CD4-positive, alpha-beta T cell (primary cell): ENCODE results near the gene RBM20. TPM values are rescaled to one million over a fixed set of nuclear protein-coding genes. Genes with fewer than 3 reads are reported as not detected.

Experiments
- ATAC-seq: fragments of 200-7000 bp; cut with Tn5 transposase; one replicate; pipeline ENCODE4 v1.10.0; 2022; ENCODE audit warnings: mild to moderate bottlenecking; ENCODE audit not compliant: poor library complexity
- CTCF ChIA-PET: fragments of 350-600 bp; sonication (Branson Sonifier 250); formaldehyde crosslinking; loops from one replicate; lab custom pipeline; 2021; ENCODE audit warnings: antibody characterized with exemption, inconsistent platforms; lab: Charles Lee
- POLR2A ChIA-PET: fragments of 350-600 bp; sonication (Branson Sonifier 250); formaldehyde crosslinking; loops from one replicate; lab custom pipeline; 2021; ENCODE audit warnings: antibody characterized with exemption, inconsistent platforms; lab: Charles Lee
- DNase-seq, 14 experiments: peaks; one replicate each; pipeline ENCODE4 v3.0.0-alpha.2; 2013 to 2020; ENCODE audit warnings: mixed read lengths in 2 of 14
- H3K27ac ChIP-seq, 2 donors: one replicate each; pipeline versions ENCODE4 v1.5.1 to v1.7.0; 2013; ENCODE audit warnings: low read length in 2 of 2, low read depth in 1 of 2, mild to moderate bottlenecking in 1 of 2
- H3K27me3 ChIP-seq, 2 experiments: 1 replicate in 1 of 2; 2 replicates in 1 of 2; pipeline versions ENCODE4 v1.6.1 to v1.7.0; 2013; ENCODE audit warnings: low read length in 2 of 2, control low read depth in 1 of 2, mild to moderate bottlenecking in 1 of 2, moderate library complexity in 1 of 2; ENCODE audit not compliant: insufficient read depth in 2 of 2, control insufficient read depth in 1 of 2
- H3K36me3 ChIP-seq: one replicate; pipeline ENCODE4 v1.6.1; 2013; ENCODE audit warnings: low read length, control low read depth; ENCODE audit not compliant: insufficient read depth
- H3K4me1 ChIP-seq: one replicate; pipeline ENCODE4 v1.6.1; 2013; ENCODE audit warnings: low read length, control low read depth; ENCODE audit not compliant: insufficient read depth
- H3K4me3 ChIP-seq: one replicate; pipeline ENCODE4 v1.5.1; 2013; ENCODE audit warnings: mild to moderate bottlenecking, low read length, moderate library complexity
- H3K9me3 ChIP-seq, 2 experiments: 1 replicate in 1 of 2; 2 replicates in 1 of 2; pipeline versions ENCODE4 v1.6.1 to v1.7.0; 2013; ENCODE audit warnings: low read length in 2 of 2, mild to moderate bottlenecking in 2 of 2, control low read depth in 1 of 2, moderate library complexity in 1 of 2; ENCODE audit not compliant: control insufficient read depth in 1 of 2, insufficient read depth in 1 of 2
- H3K27ac Mint-ChIP-seq: one replicate; pipeline ENCODE4 v1.8.0; 2020; ENCODE audit warnings: mixed read lengths
- H3K27me3 Mint-ChIP-seq: one replicate; pipeline ENCODE4 v1.8.0; 2021; ENCODE audit warnings: mixed read lengths
- H3K36me3 Mint-ChIP-seq: one replicate; pipeline ENCODE4 v1.8.0; 2021; ENCODE audit warnings: low read depth, mixed read lengths
- H3K4me1 Mint-ChIP-seq: one replicate; pipeline ENCODE4 v1.8.0; 2021; ENCODE audit warnings: low read depth, mixed read lengths
- H3K4me3 Mint-ChIP-seq: one replicate; pipeline ENCODE4 v1.8.0; 2020; ENCODE audit warnings: mild to moderate bottlenecking, mixed read lengths
- H3K9me3 Mint-ChIP-seq: one replicate; pipeline ENCODE4 v1.8.0; 2020; ENCODE audit warnings: mixed read lengths
- intact Hi-C, 2 experiments: fragments of 100-400 bp; cut with DNase I in 1 of 2; cut with micrococcal nuclease in 1 of 2; formaldehyde crosslinking; loops; one replicate each; pipeline versions ENCODE4 v1.15.1 to v1.9.0; 2023 to 2025; cut with DNase I, micrococcal nuclease
- total RNA-seq, 174 experiments: library from RNA in 2 of 174; stranded (reverse) in 2 of 174; gene quantifications; one replicate each; pipeline ENCODE4 v1.2.3 and lab custom pipeline; 2021 to 2026
- TF ChIP-seq, protein P1 (sequence below): fragments of 200-600 bp; IDR thresholded peaks from one replicate; pipeline ENCODE4 v1.8.0; 2022; ENCODE audit warnings: antibody characterized with exemption, mild to moderate bottlenecking

RBM20 gene
- total RNA-seq, 2 experiments from 2014 or later = 0.91 to 1.1 TPM

- CTCF ChIA-PET = interaction anchor here (1.2 to 1.7 kb wide), 2 partner anchors 14 to 23 kb away, joined by 3 to 4 read pairs; no protein-coding TSS in a partner anchor
- Mint-ChIP-seq H3K9me3 (no peaks in the 10 kb centered on the region), H3K27ac (peak overlapping the region; percentile 79), H3K4me3 (peak overlapping the region; percentile 73), H3K4me1 (peaks cover 51% of the 10 kb centered on the region), H3K27me3 (no peaks in the 10 kb centered on the region), H3K36me3 (no peaks in the 10 kb centered on the region)
- no peak overlapping the region for H3K4me3 ChIP-seq
- TF ChIP-seq, protein P1, sequence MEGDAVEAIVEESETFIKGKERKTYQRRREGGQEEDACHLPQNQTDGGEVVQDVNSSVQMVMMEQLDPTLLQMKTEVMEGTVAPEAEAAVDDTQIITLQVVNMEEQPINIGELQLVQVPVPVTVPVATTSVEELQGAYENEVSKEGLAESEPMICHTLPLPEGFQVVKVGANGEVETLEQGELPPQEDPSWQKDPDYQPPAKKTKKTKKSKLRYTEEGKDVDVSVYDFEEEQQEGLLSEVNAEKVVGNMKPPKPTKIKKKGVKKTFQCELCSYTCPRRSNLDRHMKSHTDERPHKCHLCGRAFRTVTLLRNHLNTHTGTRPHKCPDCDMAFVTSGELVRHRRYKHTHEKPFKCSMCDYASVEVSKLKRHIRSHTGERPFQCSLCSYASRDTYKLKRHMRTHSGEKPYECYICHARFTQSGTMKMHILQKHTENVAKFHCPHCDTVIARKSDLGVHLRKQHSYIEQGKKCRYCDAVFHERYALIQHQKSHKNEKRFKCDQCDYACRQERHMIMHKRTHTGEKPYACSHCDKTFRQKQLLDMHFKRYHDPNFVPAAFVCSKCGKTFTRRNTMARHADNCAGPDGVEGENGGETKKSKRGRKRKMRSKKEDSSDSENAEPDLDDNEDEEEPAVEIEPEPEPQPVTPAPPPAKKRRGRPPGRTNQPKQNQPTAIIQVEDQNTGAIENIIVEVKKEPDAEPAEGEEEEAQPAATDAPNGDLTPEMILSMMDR = no peak
- ATAC-seq (peak; percentile 26), DNase-seq (no peak)
- H3K27ac ChIP-seq = peak overlapping the region in 1 of 2 donors; percentile 79
- POLR2A ChIA-PET = interaction anchor here (1.0 kb wide), 1 partner anchor 187 kb away, joined by 3 read pairs; no protein-coding TSS in a partner anchor
- H3K4me1 ChIP-seq = peaks cover 32% of the 10 kb centered on the region
- intact Hi-C loops = loop anchor here in 1 of 2 experiments (10.0 kb wide), 1 partner anchor 351 kb away; the partner anchor contains the start of gene ADRA2A
- no peaks in the 10 kb centered on the region for H3K36me3 ChIP-seq
- H3K9me3 ChIP-seq = no peaks in the 10 kb centered on the region
- H3K27me3 ChIP-seq = no peaks in the 10 kb centered on the region
Measured at GRCh38 chr10:110723224-110723891, 79.2 kb downstream of the RBM20 start.

GRCh38 chr10:110724116-110724921 is 80.2 kb downstream of the RBM20 start:
- Histone ChIP-seq H3K36me3 (no peaks in the 10 kb centered on the region), H3K4me3 (peak overlapping the region; percentile 11), H3K27me3 (no peaks in the 10 kb centered on the region), H3K27ac (peak overlapping the region; percentile 23 to 79), H3K9me3 (no peaks in the 10 kb centered on the region), H3K4me1 (peaks cover 32% of the 10 kb centered on the region)
- Mint-ChIP-seq H3K4me3 (peak overlapping the region; percentile 73), H3K36me3 (no peaks in the 10 kb centered on the region), H3K27ac (peak overlapping the region; percentile 79), H3K4me1 (peaks cover 53% of the 10 kb centered on the region), H3K9me3 (no peaks in the 10 kb centered on the region), H3K27me3 (no peaks in the 10 kb centered on the region)
- ChIA-PET POLR2A (interaction anchor here (1.0 kb wide), 1 partner anchor 186 kb away, joined by 3 read pairs; no protein-coding TSS in a partner anchor), CTCF (interaction anchor here (1.7 kb wide), 1 partner anchor 13 kb away, joined by 4 read pairs; no protein-coding TSS in a partner anchor)
- DNase-seq (peak in 2 of 14 experiments; percentile 29 to 38), ATAC-seq (peak; percentile 71)
- TF ChIP-seq, protein P1 = no peak
- intact Hi-C loops = loop anchor here in 1 of 2 experiments (10.0 kb wide), 1 partner anchor 350 kb away; the partner anchor contains the start of gene ADRA2A

DNA sequence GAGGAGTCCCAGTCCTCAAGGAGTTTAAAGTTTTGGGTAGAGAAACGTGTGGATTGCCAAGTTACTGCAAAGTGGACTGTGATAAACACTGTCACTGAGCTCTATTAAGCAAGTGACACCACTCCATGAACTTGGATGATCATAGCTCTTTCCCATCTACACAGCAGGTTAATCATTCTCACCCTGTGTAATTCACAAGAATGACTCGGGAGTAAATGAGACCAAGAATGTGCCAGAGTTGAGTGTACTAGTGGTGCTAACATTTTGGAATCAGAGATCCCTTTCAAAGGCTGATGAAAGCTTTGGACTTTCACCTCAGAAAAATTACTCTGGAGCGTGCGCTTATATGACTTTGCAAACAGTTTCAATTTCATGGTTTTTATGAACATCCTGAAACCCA is 80.8 kb downstream of the RBM20 start:
- POLR2A ChIA-PET = interaction anchor here (0.6 kb wide), 1 partner anchor 126 kb away, joined by 3 read pairs; no protein-coding TSS in a partner anchor
- Mint-ChIP-seq H3K4me1 (peaks cover 53% of the 10 kb centered on the region), H3K36me3 (no peaks in the 10 kb centered on the region), H3K27me3 (no peaks in the 10 kb centered on the region), H3K4me3 (no peak overlapping the region), H3K27ac (peak overlapping the region; percentile 79), H3K9me3 (no peaks in the 10 kb centered on the region)
- no peak overlapping the region for H3K4me3 ChIP-seq
- no peak for DNase-seq
- TF ChIP-seq, protein P1 = no peak
- ATAC-seq = no peak
- intact Hi-C loops = loop anchor here in 1 of 2 experiments (10.0 kb wide), 1 partner anchor 350 kb away; the partner anchor contains the start of gene ADRA2A
- CTCF ChIA-PET = interaction anchor here (1.7 kb wide), 1 partner anchor 12 kb away, joined by 4 read pairs; no protein-coding TSS in a partner anchor
- H3K27me3 ChIP-seq = no peaks in the 10 kb centered on the region
- peaks cover 32% of the 10 kb centered on the region for H3K4me1 ChIP-seq
- H3K36me3 ChIP-seq = no peaks in the 10 kb centered on the region
- H3K27ac ChIP-seq = peak overlapping the region in 1 of 2 donors; percentile 79
- H3K9me3 ChIP-seq = no peaks in the 10 kb centered on the region
